Measurements from ENCODE around the gene ANKRD29.

Gene ANKRD29

GRCh38 chr18:23669202-23669766, 6.6 kb upstream of the ANKRD29 start:
- Histone ChIP-seq H3K79me2 (ENCODE audit: control insufficient read depth, insufficient read depth, low read length, poor library complexity) (no peaks in the 10 kb centered on the region), H3K18ac (ENCODE audit: low read length) (no peak overlapping the region), H4K8ac (ENCODE audit: low read depth, low read length) (no peak overlapping the region), H3K9me3 (ENCODE audit: insufficient read depth, low read depth, low read length) (no peaks in the 10 kb centered on the region), H3K27ac (ENCODE audit: low read depth, low read length) (no peak overlapping the region), H4K91ac (ENCODE audit: low read depth, low read length) (no peak overlapping the region), H4K12ac (ENCODE audit: low read depth, low read length) (no peak overlapping the region), H3K4me2 (ENCODE audit: low read length) (no peak overlapping the region), H3K27me3 (ENCODE audit: insufficient read depth, low read length) (no peaks in the 10 kb centered on the region), H3K4me1 (ENCODE audit: control insufficient read depth in 1 of 2, insufficient read depth in 2 of 2, low read length in 2 of 2) (no peaks in the 10 kb centered on the region), H2BK12ac (ENCODE audit: low read length) (no peak overlapping the region), H2BK5ac (ENCODE audit: low read depth, low read length, poor library complexity) (no peak overlapping the region), H2AK5ac (ENCODE audit: low read length) (no peak overlapping the region), H2BK120ac (ENCODE audit: insufficient read depth, low read length, poor library complexity) (no peak overlapping the region), H3K36me3 (ENCODE audit: control insufficient read depth in 1 of 2, insufficient read depth in 2 of 2, low read length in 2 of 2) (no peaks in the 10 kb centered on the region), H2AFZ (ENCODE audit: insufficient read depth, low read length, poor library complexity) (no peak overlapping the region), H3K9ac (ENCODE audit: low read length) (no peak overlapping the region), H3K79me1 (ENCODE audit: low read length) (no peaks in the 10 kb centered on the region), H3K23ac (ENCODE audit: low read length) (no peak overlapping the region), H3K4ac (ENCODE audit: low read depth, low read length) (no peak overlapping the region), H3K4me3 (ENCODE audit: low read depth, low read length) (no peak overlapping the region), H3K14ac (ENCODE audit: low read length) (no peak overlapping the region)
- DNase-seq: no peak
- WGBS (ENCODE audit: extremely low coverage, insufficient coverage, insufficient read length): 97% methylated on average over 3 of the region's 8 CpGs

- DNase-seq: no peak
- WGBS (ENCODE audit: extremely low coverage, insufficient coverage, insufficient read length): no CpG with 5 or more reads among the region's 4 CpGs
- Histone ChIP-seq H3K9ac (ENCODE audit: low read length) (no peak overlapping the region), H2AFZ (ENCODE audit: insufficient read depth, low read length, poor library complexity) (no peak overlapping the region), H3K36me3 (ENCODE audit: control insufficient read depth in 1 of 2, insufficient read depth in 2 of 2, low read length in 2 of 2) (no peaks in the 10 kb centered on the region), H3K4me1 (ENCODE audit: control insufficient read depth in 1 of 2, insufficient read depth in 2 of 2, low read length in 2 of 2) (no peaks in the 10 kb centered on the region), H3K18ac (ENCODE audit: low read length) (no peak overlapping the region), H2BK12ac (ENCODE audit: low read length) (no peak overlapping the region), H3K27me3 (ENCODE audit: insufficient read depth, low read length) (no peaks in the 10 kb centered on the region), H3K4me2 (ENCODE audit: low read length) (no peak overlapping the region), H3K9me3 (ENCODE audit: insufficient read depth, low read depth, low read length) (no peaks in the 10 kb centered on the region), H3K4ac (ENCODE audit: low read depth, low read length) (no peak overlapping the region), H4K12ac (ENCODE audit: low read depth, low read length) (no peak overlapping the region), H3K23ac (ENCODE audit: low read length) (no peak overlapping the region), H3K27ac (ENCODE audit: low read depth, low read length) (no peak overlapping the region), H3K79me1 (ENCODE audit: low read length) (no peaks in the 10 kb centered on the region), H4K91ac (ENCODE audit: low read depth, low read length) (no peak overlapping the region), H2AK5ac (ENCODE audit: low read length) (no peak overlapping the region), H3K14ac (ENCODE audit: low read length) (no peak overlapping the region), H2BK5ac (ENCODE audit: low read depth, low read length, poor library complexity) (no peak overlapping the region), H4K8ac (ENCODE audit: low read depth, low read length) (no peak overlapping the region), H3K79me2 (ENCODE audit: control insufficient read depth, insufficient read depth, low read length, poor library complexity) (no peaks in the 10 kb centered on the region), H3K4me3 (ENCODE audit: low read depth, low read length) (no peak overlapping the region), H2BK120ac (ENCODE audit: insufficient read depth, low read length, poor library complexity) (no peak overlapping the region)
Measured at GRCh38 chr18:23668731-23669130, 6.0 kb upstream of the ANKRD29 start.

- H2AFZ ChIP-seq (ENCODE audit: insufficient read depth, low read length, poor library complexity): no peak overlapping the region
- no peak overlapping the region for H4K12ac ChIP-seq (ENCODE audit: low read depth, low read length)
- no peaks in the 10 kb centered on the region for H3K36me3 ChIP-seq (ENCODE audit: control insufficient read depth in 1 of 2, insufficient read depth in 2 of 2, low read length in 2 of 2)
- no peaks in the 10 kb centered on the region for H3K79me2 ChIP-seq (ENCODE audit: control insufficient read depth, insufficient read depth, low read length, poor library complexity)
- WGBS (ENCODE audit: extremely low coverage, insufficient coverage, insufficient read length): no CpG with 5 or more reads among the region's 1 CpG
- peaks cover 0 to 6% of the 10 kb centered on the region in 2 experiments for H3K4me1 ChIP-seq (ENCODE audit: control insufficient read depth in 1 of 2, insufficient read depth in 2 of 2, low read length in 2 of 2)
- no peak overlapping the region for H3K23ac ChIP-seq (ENCODE audit: low read length)
- no peak overlapping the region for H3K4me3 ChIP-seq (ENCODE audit: low read depth, low read length)
- H3K4ac ChIP-seq (ENCODE audit: low read depth, low read length): no peak overlapping the region
- no peak overlapping the region for H2BK12ac ChIP-seq (ENCODE audit: low read length)
- no peak for DNase-seq
- H2BK5ac ChIP-seq (ENCODE audit: low read depth, low read length, poor library complexity): no peak overlapping the region
- H3K18ac ChIP-seq (ENCODE audit: low read length): no peak overlapping the region
- H4K91ac ChIP-seq (ENCODE audit: low read depth, low read length): no peak overlapping the region
- H3K79me1 ChIP-seq (ENCODE audit: low read length): no peaks in the 10 kb centered on the region
- no peak overlapping the region for H3K27ac ChIP-seq (ENCODE audit: low read depth, low read length)
- no peak overlapping the region for H4K8ac ChIP-seq (ENCODE audit: low read depth, low read length)
- peaks cover 2% of the 10 kb centered on the region for H3K9me3 ChIP-seq (ENCODE audit: insufficient read depth, low read depth, low read length)
- no peak overlapping the region for H2AK5ac ChIP-seq (ENCODE audit: low read length)
- H3K14ac ChIP-seq (ENCODE audit: low read length): no peak overlapping the region
- H2BK120ac ChIP-seq (ENCODE audit: insufficient read depth, low read length, poor library complexity): no peak overlapping the region
- H3K9ac ChIP-seq (ENCODE audit: low read length): no peak overlapping the region
- no peak overlapping the region for H3K4me2 ChIP-seq (ENCODE audit: low read length)
- H3K27me3 ChIP-seq (ENCODE audit: insufficient read depth, low read length): peaks cover 13% of the 10 kb centered on the region
Measured at GRCh38 chr18:23667114-23667513, 4.4 kb upstream of the ANKRD29 start.

GRCh38 chr18:23664674-23665073, 2.0 kb upstream of the ANKRD29 start:
- no CpG with 5 or more reads among the region's 6 CpGs for WGBS (ENCODE audit: extremely low coverage, insufficient coverage, insufficient read length)
- H2BK5ac ChIP-seq (ENCODE audit: low read depth, low read length, poor library complexity): no peak overlapping the region
- no peak overlapping the region for H3K4ac ChIP-seq (ENCODE audit: low read depth, low read length)
- H3K9ac ChIP-seq (ENCODE audit: low read length): no peak overlapping the region
- H2BK12ac ChIP-seq (ENCODE audit: low read length): no peak overlapping the region
- peaks cover 0 to 7% of the 10 kb centered on the region in 2 experiments for H3K4me1 ChIP-seq (ENCODE audit: control insufficient read depth in 1 of 2, insufficient read depth in 2 of 2, low read length in 2 of 2)
- H3K36me3 ChIP-seq (ENCODE audit: control insufficient read depth in 1 of 2, insufficient read depth in 2 of 2, low read length in 2 of 2): no peaks in the 10 kb centered on the region
- DNase-seq: no peak
- H4K91ac ChIP-seq (ENCODE audit: low read depth, low read length): no peak overlapping the region
- no peak overlapping the region for H2BK120ac ChIP-seq (ENCODE audit: insufficient read depth, low read length, poor library complexity)
- no peak overlapping the region for H2AFZ ChIP-seq (ENCODE audit: insufficient read depth, low read length, poor library complexity)
- H3K27me3 ChIP-seq (ENCODE audit: insufficient read depth, low read length): peaks cover 24% of the 10 kb centered on the region
- H3K27ac ChIP-seq (ENCODE audit: low read depth, low read length): no peak overlapping the region
- H3K4me2 ChIP-seq (ENCODE audit: low read length): no peak overlapping the region
- H3K79me2 ChIP-seq (ENCODE audit: control insufficient read depth, insufficient read depth, low read length, poor library complexity): no peaks in the 10 kb centered on the region
- no peak overlapping the region for H3K23ac ChIP-seq (ENCODE audit: low read length)
- peaks cover 2% of the 10 kb centered on the region for H3K9me3 ChIP-seq (ENCODE audit: insufficient read depth, low read depth, low read length)
- no peak overlapping the region for H3K18ac ChIP-seq (ENCODE audit: low read length)
- H3K79me1 ChIP-seq (ENCODE audit: low read length): no peaks in the 10 kb centered on the region
- H2AK5ac ChIP-seq (ENCODE audit: low read length): no peak overlapping the region
- no peak overlapping the region for H3K14ac ChIP-seq (ENCODE audit: low read length)
- no peak overlapping the region for H4K12ac ChIP-seq (ENCODE audit: low read depth, low read length)
- H3K4me3 ChIP-seq (ENCODE audit: low read depth, low read length): no peak overlapping the region
- H4K8ac ChIP-seq (ENCODE audit: low read depth, low read length): no peak overlapping the region
